COR-L47 (cell line): ENCODE data around the gene GNG8.
A peak's percentile ranks its signal among the peaks of the same experiment; 100 is the strongest.
"Not testable (repeated sequence)": the region's sequence is repeated elsewhere in the genome, so short reads cannot be mapped to it uniquely, and the experiment has no call there.

Experiments used
- DNase-seq: peaks from one replicate; lab custom pipeline; 2025; lab: John Stamatoyannopoulos, UW

GNG8 gene

GRCh38 chr19:46646402-46646801 is 10.4 kb upstream of the GNG8 start:
- DNase-seq: no peak

- no peak for DNase-seq
Measured at GRCh38 chr19:46644720-46645119, 8.7 kb upstream of the GNG8 start.

- no peak for DNase-seq
Measured at GRCh38 chr19:46640656-46641055, 4.7 kb upstream of the GNG8 start.

- no peak for DNase-seq
Measured at GRCh38 chr19:46639358-46640182, 3.6 kb upstream of the GNG8 start.

- no peak for DNase-seq
Measured at GRCh38 chr19:46637224-46637623, 1.2 kb upstream of the GNG8 start.

- peak; percentile 82 for DNase-seq
Measured at GRCh38 chr19:46634656-46635218, 1.3 kb downstream of the GNG8 start.

GRCh38 chr19:46634045-46634655 is 1.9 kb downstream of the GNG8 start:
- DNase-seq: peak; percentile 49

- DNase-seq: no peak
Measured at GRCh38 chr19:46633130-46633529, 2.9 kb downstream of the GNG8 start.

- DNase-seq: no peak
Measured at GRCh38 chr19:46631481-46631880, 4.5 kb downstream of the GNG8 start.

GRCh38 chr19:46630586-46631205 is 5.3 kb downstream of the GNG8 start:
- no peak for DNase-seq

GRCh38 chr19:46629546-46630025 is 6.4 kb downstream of the GNG8 start:
- no peak for DNase-seq

- not testable (repeated sequence) for DNase-seq
Measured at GRCh38 chr19:46628970-46629369, 7.0 kb downstream of the GNG8 start.

- no peak for DNase-seq
Measured at GRCh38 chr19:46626446-46626845, 9.6 kb downstream of the GNG8 start.

GRCh38 chr19:46625731-46626130 is 10.3 kb downstream of the GNG8 start:
- no peak for DNase-seq

- DNase-seq: no peak
Measured at GRCh38 chr19:46624958-46625661, 10.9 kb downstream of the GNG8 start, which contains the start of gene PTGIR. PTGIR (minus strand) TSS chr19:46625089; CDS start chr19:46624225, 864 bp downstream.

GRCh38 chr19:46623915-46624502 is 12.0 kb downstream of the GNG8 start:
- DNase-seq: no peak

GRCh38 chr19:46622118-46622446 is 13.9 kb downstream of the GNG8 start:
- DNase-seq: no peak

GRCh38 chr19:46621191-46622117 is 14.5 kb downstream of the GNG8 start:
- no peak for DNase-seq

- DNase-seq: no peak
Measured at GRCh38 chr19:46620716-46621115, 15.3 kb downstream of the GNG8 start.

- no peak for DNase-seq
Measured at GRCh38 chr19:46620267-46620666, 15.7 kb downstream of the GNG8 start.
